Erythroblast (primary cell): ENCODE measurements around the gene ACVR2B.

Experiments used
- GATA1 ChIP-seq: IDR thresholded peaks from 2 replicates; pipeline ENCODE4 v1.6.1; 2011; ENCODE audit warnings: low read depth, mild to moderate bottlenecking, control low read depth, low read length, moderate library complexity
- POLR2A ChIP-seq: IDR thresholded peaks from 2 replicates; pipeline ENCODE4 v1.6.1; 2011; ENCODE audit warnings: mild to moderate bottlenecking, low read length

- TF ChIP-seq POLR2A (no peak), GATA1 (no peak)
Measured at GRCh38 chr3:38509732-38510131, 56.0 kb downstream of the ACVR2B start.
